Fibroblast of skin of scalp (primary cell): ENCODE results near the gene CYP2A6.
A peak's percentile ranks its signal among the peaks of the same experiment; 100 is the strongest.

Experiments used
- DNase-seq: peaks from one replicate; pipeline ENCODE4 v3.0.0-alpha.2; 2013

Gene CYP2A6

DNA sequence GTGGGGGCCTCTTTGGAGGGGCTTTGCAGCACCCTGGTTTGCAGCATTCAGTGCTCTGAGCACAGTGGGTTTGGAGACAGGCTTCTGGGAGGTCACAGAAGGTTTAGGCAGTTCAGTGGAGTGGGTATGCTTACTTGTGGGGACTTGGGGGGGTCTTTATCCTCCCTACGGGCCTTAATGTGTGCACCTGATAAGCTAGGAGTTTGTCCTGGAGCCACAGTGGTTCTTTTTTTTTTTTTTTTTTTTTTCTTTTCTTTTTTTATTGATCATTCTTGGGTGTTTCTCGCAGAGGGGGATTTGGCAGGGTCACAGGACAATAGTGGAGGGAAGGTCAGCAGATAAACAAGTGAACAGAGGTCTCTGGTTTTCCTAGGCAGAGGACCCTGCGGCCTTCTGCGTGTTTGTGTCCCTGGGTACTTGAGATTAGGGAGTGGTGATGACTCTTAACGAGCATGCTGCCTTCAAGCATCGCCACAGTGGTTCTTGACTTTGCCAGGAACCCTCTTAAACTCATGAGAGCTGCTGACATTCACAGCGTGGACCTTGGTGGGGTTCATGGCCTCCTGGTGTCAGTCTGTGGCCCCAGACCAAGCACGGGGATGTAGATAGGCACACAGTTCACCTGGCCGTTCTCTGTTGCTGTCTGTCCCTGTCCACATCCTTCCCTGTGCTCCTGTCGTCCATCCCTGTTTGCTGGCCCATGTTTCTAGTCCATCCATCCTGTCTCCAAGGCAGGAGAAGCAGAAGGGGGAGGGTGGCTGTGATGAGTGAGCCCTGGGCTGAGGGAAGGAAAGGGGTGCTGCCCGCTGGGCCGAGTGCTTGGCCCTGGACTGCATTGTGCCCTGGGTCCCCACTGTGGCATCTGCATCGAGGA, 48.6 kb downstream of the CYP2A6 start:
- no peak for DNase-seq

GRCh38 chr19:40800997-40801377, 49.3 kb downstream of the CYP2A6 start:
- no peak for DNase-seq

GRCh38 chr19:40800339-40800996, 49.8 kb downstream of the CYP2A6 start:
- DNase-seq = no peak

GRCh38 chr19:40799558-40800338, 50.5 kb downstream of the CYP2A6 start:
- no peak for DNase-seq

DNA sequence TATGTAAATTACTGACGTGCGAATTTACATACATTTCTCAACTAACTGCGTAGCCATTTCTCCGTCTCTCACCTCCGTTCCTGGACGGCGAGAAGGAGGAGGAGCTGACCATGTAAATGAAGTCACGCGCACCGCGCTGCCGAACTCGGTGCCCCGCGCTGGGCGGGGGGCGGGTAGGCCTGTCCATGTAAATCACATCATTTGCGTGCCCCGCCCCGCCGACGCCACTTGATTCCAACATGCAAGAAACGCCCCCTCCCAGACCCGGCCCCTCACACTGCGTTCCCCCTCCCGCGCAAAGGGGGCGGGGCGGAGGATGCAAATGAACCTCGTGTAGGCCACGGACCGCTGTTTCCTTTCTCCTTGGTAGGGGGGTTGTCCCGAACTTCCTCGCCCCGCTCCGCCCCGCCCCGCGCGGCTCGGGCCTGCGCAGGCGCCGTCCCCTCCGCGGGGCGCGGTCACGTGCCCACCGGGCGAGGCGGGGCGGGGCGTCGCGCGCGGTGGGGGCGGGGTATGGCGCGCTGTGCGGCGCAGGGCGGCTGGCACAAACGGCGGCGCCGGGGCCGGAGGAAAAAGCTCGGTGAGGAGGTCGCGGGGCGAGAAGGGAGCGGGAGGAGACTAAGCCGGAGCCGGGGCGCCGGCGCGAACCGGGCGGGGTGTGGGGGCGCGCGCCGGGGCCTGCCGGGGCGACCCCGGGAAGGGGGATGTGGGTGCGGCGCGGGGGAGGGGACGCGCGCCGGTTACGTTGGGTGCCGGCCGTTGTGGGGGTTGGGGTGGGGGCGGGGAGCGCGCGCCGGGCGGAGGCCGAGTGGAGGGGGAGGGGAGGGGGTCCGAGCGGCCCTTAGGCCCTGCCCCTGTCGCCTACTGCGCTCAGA, 51.3 kb downstream of the CYP2A6 start, which contains the start of gene EGLN2:
TSS of gene EGLN2 (plus strand) at position 509 of the 875 bp plus-strand sequence. CDS start 1,382 bp downstream, outside the sequence.
- peak; percentile 100 for DNase-seq

DNA sequence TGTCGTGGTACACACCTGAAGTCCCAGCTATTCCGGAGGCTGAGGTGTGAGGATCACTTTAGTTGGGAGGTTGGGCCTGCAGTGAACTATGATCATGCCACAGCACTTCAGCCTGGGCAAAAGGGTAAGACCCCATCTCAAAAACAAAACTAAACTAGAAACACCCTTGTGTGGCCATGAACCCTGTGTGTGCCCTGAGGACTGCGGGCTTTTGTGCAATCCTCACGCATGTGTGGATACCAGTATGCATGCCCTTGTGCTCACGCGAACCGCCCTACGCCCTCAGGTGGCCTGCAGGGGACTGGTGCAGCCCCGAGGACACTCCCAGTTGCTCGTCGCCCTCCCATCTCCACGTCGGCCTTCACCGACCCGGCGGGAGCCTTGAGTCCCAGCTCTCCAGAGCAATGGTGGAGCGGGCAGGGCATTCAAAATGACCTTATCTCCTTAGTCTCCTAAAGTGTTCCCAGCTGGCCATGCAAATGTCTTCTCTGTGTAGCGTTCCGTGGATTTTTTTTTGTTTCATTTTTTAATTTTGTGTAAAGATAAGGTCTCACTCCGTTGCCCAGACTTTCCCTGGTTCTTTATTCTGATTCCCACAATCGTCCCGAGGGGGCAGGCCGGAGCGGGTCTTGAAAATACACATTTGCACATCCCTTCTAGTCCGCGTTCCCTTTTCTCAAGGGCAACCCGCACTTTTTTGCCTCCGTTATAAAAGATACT, 52.1 kb downstream of the CYP2A6 start:
- peak; percentile 51 for DNase-seq

DNA sequence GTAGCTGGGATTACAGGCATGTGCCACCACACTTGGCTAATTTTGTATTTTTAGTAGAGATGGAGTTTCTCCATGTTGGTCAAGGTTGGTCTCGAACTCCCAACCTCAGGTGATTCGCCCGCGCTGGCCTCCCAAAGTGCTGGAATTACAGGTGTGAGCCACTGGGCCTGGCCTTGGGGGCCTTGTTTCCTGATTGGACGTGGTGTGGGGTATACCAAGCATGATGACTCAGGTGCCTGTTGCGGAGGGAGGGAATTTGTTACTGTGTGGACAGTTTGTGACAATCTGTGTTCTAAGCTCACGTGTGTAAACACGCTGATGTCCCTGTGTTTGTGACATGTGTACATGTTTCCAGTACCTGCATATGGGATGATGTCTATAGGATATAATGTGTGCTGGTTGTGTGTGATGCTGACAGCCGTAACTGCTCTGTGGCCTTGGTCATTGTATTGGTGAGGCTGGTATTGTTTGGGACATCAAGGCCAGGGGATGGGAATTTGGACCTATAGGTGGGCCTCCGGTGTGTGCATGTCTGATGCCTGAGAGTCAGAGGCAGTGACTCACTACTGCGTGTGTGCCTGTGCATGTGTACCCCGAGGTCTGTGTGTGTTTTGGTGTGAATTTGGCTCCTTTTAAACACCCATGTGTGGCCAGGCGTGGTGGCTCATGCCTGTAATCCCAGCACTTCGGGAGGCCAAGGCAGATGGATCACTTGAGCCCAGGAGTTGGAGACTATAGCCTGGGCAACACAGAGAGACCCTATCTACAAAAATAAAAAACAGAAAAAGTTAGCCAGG, 52.9 kb downstream of the CYP2A6 start:
- no peak for DNase-seq
